ENCODE measurements around the gene MAP4K3.

DNA sequence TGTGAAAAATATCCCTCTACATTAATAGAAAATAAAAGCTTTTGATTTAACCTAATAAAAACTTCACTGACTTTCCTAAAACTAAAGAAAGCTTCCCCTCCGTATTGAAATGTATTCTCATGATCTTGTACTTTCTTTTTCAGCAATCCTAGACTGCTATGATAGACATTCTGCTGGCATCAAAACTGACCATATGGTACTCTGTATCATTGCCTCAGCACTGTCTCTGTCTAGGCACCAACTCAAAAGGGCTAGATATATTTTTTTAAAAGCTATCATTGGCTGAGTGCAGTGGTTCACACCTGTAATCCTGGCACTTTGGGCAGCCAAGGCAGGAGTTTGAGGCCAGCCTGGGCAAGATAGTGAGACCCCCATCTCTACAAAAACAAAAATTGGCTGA lies 226.2 kb downstream of the MAP4K3 start:
- TF ChIP-seq, protein P1, sequence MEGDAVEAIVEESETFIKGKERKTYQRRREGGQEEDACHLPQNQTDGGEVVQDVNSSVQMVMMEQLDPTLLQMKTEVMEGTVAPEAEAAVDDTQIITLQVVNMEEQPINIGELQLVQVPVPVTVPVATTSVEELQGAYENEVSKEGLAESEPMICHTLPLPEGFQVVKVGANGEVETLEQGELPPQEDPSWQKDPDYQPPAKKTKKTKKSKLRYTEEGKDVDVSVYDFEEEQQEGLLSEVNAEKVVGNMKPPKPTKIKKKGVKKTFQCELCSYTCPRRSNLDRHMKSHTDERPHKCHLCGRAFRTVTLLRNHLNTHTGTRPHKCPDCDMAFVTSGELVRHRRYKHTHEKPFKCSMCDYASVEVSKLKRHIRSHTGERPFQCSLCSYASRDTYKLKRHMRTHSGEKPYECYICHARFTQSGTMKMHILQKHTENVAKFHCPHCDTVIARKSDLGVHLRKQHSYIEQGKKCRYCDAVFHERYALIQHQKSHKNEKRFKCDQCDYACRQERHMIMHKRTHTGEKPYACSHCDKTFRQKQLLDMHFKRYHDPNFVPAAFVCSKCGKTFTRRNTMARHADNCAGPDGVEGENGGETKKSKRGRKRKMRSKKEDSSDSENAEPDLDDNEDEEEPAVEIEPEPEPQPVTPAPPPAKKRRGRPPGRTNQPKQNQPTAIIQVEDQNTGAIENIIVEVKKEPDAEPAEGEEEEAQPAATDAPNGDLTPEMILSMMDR (IDR thresholded peaks at IDR 0.05), result no peak
- no peak for TF ChIP-seq POLR2AphosphoS5 (IDR thresholded peaks at IDR 0.05)
- TF ChIP-seq POLR2A (IDR thresholded peaks at IDR 0.05), result no peak

Data from breast epithelium (tissue), 3 donors.